Measurements from ENCODE around the gene MT1E. TPM values are rescaled to one million over a fixed set of nuclear protein-coding genes. Genes with fewer than 3 reads are reported as not detected.

Gene MT1E
- total and polyA plus RNA-seq, 2 donors (not counting 1 experiment from before 2014, with no cell fraction given) = 3.1 TPM; not detected in 1

DNA sequence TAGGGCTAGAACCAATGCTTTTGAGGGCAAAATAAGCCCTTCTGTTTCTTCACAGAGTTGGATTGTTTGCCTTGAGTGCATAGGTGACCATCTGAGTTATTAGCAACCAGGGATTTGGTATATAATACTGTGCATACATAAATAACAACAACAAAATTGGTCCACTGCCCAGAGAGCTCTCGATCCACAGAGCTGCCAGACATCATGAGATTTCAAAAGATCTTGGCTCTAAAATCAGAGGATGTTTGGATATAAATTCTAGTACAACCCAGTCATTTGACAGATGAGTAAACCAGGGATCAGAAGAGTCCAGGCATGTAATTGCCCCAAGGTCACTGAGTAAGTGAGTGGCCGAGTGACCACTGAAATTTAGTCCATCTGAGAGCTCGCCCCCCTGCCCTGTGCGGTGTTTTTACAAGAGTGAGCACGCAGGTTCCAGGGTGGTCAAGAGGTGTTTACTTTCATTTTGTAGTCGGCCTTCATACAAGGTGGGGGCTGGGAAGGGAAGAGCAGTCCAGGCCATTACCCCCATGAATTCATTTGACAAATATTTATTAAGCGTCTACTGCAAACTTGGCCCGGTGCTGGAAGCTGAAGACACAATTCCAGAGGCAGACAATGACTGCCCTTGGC lies 19.0 kb upstream of the MT1E start:
- no peak overlapping the region for H3K9ac ChIP-seq (ENCODE audit: low read length)
- intact Hi-C loops (cut with micrococcal nuclease) = loop anchor here (10.0 kb wide), 1 partner anchor 308 kb away; no protein-coding TSS in a partner anchor
- Mint-ChIP-seq H3K27ac (peak overlapping the region; percentile 47), H3K4me3 (no peak overlapping the region), H3K27me3 (peaks cover 4% of the 10 kb centered on the region), H3K4me1 (peaks cover 37% of the 10 kb centered on the region), H3K9me3 (ENCODE audit: insufficient read depth) (no peaks in the 10 kb centered on the region)
- H4K20me1 ChIP-seq (ENCODE audit: control insufficient read depth, insufficient read depth, low read length, poor library complexity, severe bottlenecking) = no peaks in the 10 kb centered on the region
- POLR2A ChIA-PET = no interaction called here
- H3K4me3 ChIP-seq (ENCODE audit: control extremely low read depth in 1 of 5, extremely low read depth in 1 of 5, insufficient read depth in 1 of 5, low read depth in 2 of 5, low read length in 4 of 5) = no peak overlapping the region
- H3K27ac ChIP-seq (ENCODE audit: low read length in 2 of 2) = no peak overlapping the region
- peak overlapping the region; percentile 77 for H2AFZ ChIP-seq (ENCODE audit: insufficient read depth, low read depth, low read length, poor library complexity, severe bottlenecking)
- H3K4me2 ChIP-seq (replicated peaks; ENCODE audit: low read depth, low read length, poor library complexity, severe bottlenecking) = no peak overlapping the region
- H3K36me3 ChIP-seq (replicated peaks in 1 of 2; ENCODE audit: control extremely low read depth in 1 of 2, control insufficient read depth in 1 of 2, extremely low read depth in 1 of 2, insufficient read depth in 2 of 2, low read length in 1 of 2) = no peaks in the 10 kb centered on the region
- H3K79me2 ChIP-seq (ENCODE audit: control insufficient read depth, insufficient read depth, low read length) = no peaks in the 10 kb centered on the region
- CTCF ChIA-PET = interaction anchor here (1.2 kb wide), 1 partner anchor 24 kb away, joined by 4 read pairs; no protein-coding TSS in a partner anchor
- TF ChIP-seq, protein P1, sequence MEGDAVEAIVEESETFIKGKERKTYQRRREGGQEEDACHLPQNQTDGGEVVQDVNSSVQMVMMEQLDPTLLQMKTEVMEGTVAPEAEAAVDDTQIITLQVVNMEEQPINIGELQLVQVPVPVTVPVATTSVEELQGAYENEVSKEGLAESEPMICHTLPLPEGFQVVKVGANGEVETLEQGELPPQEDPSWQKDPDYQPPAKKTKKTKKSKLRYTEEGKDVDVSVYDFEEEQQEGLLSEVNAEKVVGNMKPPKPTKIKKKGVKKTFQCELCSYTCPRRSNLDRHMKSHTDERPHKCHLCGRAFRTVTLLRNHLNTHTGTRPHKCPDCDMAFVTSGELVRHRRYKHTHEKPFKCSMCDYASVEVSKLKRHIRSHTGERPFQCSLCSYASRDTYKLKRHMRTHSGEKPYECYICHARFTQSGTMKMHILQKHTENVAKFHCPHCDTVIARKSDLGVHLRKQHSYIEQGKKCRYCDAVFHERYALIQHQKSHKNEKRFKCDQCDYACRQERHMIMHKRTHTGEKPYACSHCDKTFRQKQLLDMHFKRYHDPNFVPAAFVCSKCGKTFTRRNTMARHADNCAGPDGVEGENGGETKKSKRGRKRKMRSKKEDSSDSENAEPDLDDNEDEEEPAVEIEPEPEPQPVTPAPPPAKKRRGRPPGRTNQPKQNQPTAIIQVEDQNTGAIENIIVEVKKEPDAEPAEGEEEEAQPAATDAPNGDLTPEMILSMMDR (IDR thresholded peaks at IDR 0.05) = no peak
- no peak for TF ChIP-seq EZH2 (IDR thresholded peaks at IDR 0.05; ENCODE audit: borderline replicate concordance, insufficient read depth, low read depth, low read length, poor library complexity, severe bottlenecking)
- peaks cover 21 to 41% of the 10 kb centered on the region in 2 donors for H3K4me1 ChIP-seq (ENCODE audit: control insufficient read depth in 2 of 2, insufficient read depth in 2 of 2, low read length in 2 of 2)
- 100% methylated on average over 2 of the region's 8 CpGs for WGBS (ENCODE audit: insufficient coverage)
- peaks cover 0 to 5% (median 1%) of the 10 kb centered on the region in 4 experiments for H3K27me3 ChIP-seq (replicated peaks in 1 of 4; ENCODE audit: control extremely low read depth in 1 of 4, control insufficient read depth in 3 of 4, insufficient read depth in 4 of 4, low read length in 3 of 4)
- ATAC-seq (ENCODE audit: low read depth) = no peak
- no peak for DNase-seq
- H3K9me3 ChIP-seq (ENCODE audit: control extremely low read depth in 1 of 3, control insufficient read depth in 2 of 3, insufficient read depth in 1 of 3, low read length in 2 of 3) = no peaks in the 10 kb centered on the region

GRCh38 chr16:56607109-56607618 lies 18.4 kb upstream of the MT1E start:
- no peaks in the 10 kb centered on the region for H3K9me3 ChIP-seq (ENCODE audit: control extremely low read depth in 1 of 3, control insufficient read depth in 2 of 3, insufficient read depth in 1 of 3, low read length in 2 of 3)
- H2AFZ ChIP-seq (ENCODE audit: insufficient read depth, low read depth, low read length, poor library complexity, severe bottlenecking) = peak overlapping the region; percentile 77
- H3K4me3 ChIP-seq (ENCODE audit: control extremely low read depth in 1 of 5, extremely low read depth in 1 of 5, insufficient read depth in 1 of 5, low read depth in 2 of 5, low read length in 4 of 5) = no peak overlapping the region
- peaks cover 21 to 41% of the 10 kb centered on the region in 2 donors for H3K4me1 ChIP-seq (ENCODE audit: control insufficient read depth in 2 of 2, insufficient read depth in 2 of 2, low read length in 2 of 2)
- no peaks in the 10 kb centered on the region for H4K20me1 ChIP-seq (ENCODE audit: control insufficient read depth, insufficient read depth, low read length, poor library complexity, severe bottlenecking)
- TF ChIP-seq, protein P1 (IDR thresholded peaks at IDR 0.05) = no peak
- no peak for TF ChIP-seq EZH2 (IDR thresholded peaks at IDR 0.05; ENCODE audit: borderline replicate concordance, insufficient read depth, low read depth, low read length, poor library complexity, severe bottlenecking)
- no peaks in the 10 kb centered on the region for H3K79me2 ChIP-seq (ENCODE audit: control insufficient read depth, insufficient read depth, low read length)
- H3K9ac ChIP-seq (ENCODE audit: low read length) = no peak overlapping the region
- H3K27me3 ChIP-seq (replicated peaks in 1 of 4; ENCODE audit: control extremely low read depth in 1 of 4, control insufficient read depth in 3 of 4, insufficient read depth in 4 of 4, low read length in 3 of 4) = no peaks in the 10 kb centered on the region
- 76% methylated on average over 8 of the region's 14 CpGs for WGBS (ENCODE audit: insufficient coverage)
- ATAC-seq (ENCODE audit: low read depth) = no peak
- Mint-ChIP-seq H3K27me3 (peaks cover 4% of the 10 kb centered on the region), H3K4me1 (peaks cover 37% of the 10 kb centered on the region), H3K9me3 (ENCODE audit: insufficient read depth) (no peaks in the 10 kb centered on the region), H3K4me3 (peak overlapping the region; percentile 97), H3K27ac (peak overlapping the region; percentile 47)
- no peak for DNase-seq
- intact Hi-C loops (cut with micrococcal nuclease) = loop anchor here (10.0 kb wide), 1 partner anchor 308 kb away; no protein-coding TSS in a partner anchor
- H3K4me2 ChIP-seq (replicated peaks; ENCODE audit: low read depth, low read length, poor library complexity, severe bottlenecking) = no peak overlapping the region
- no peaks in the 10 kb centered on the region for H3K36me3 ChIP-seq (replicated peaks in 1 of 2; ENCODE audit: control extremely low read depth in 1 of 2, control insufficient read depth in 1 of 2, extremely low read depth in 1 of 2, insufficient read depth in 2 of 2, low read length in 1 of 2)
- POLR2A ChIA-PET = no interaction called here
- no peak overlapping the region for H3K27ac ChIP-seq (ENCODE audit: low read length in 2 of 2)
- CTCF ChIA-PET = no interaction called here
